Kidney capillary endothelial cell (primary cell): ENCODE measurements around the gene CLSTN1.

Experiments
- DNase-seq: peaks from one replicate; pipeline ENCODE4 v3.0.0-alpha.2; 2018; ENCODE audit warnings: low spot score

Gene CLSTN1

GRCh38 chr1:9823943-9824701 lies at the start of gene CLSTN1:
Gene CLSTN1, minus strand, starts transcription at chr1:9823965. Its CDS starts 232 bp downstream, at chr1:9823733.
- peak; percentile 72 for DNase-seq

GRCh38 chr1:9873385-9873784 lies 49.6 kb upstream of the CLSTN1 start:
- DNase-seq: no peak

GRCh38 chr1:9872430-9873165 lies 48.8 kb upstream of the CLSTN1 start:
- no peak for DNase-seq

- DNase-seq: no peak
These were observed 48.1 kb upstream of the CLSTN1 start for GRCh38 chr1:9871707-9872425.

- no peak for DNase-seq
These were observed 47.3 kb upstream of the CLSTN1 start for GRCh38 chr1:9871021-9871420.

GRCh38 chr1:9870572-9870971 lies 46.8 kb upstream of the CLSTN1 start:
- no peak for DNase-seq

GRCh38 chr1:9869831-9870251 lies 46.1 kb upstream of the CLSTN1 start:
- no peak for DNase-seq

- DNase-seq: no peak
These were observed 44.5 kb upstream of the CLSTN1 start for GRCh38 chr1:9868244-9868590.

GRCh38 chr1:9867408-9868243 lies 43.9 kb upstream of the CLSTN1 start:
- DNase-seq: peak; percentile 59

- DNase-seq: no peak
These were observed 43.1 kb upstream of the CLSTN1 start for GRCh38 chr1:9866836-9867235.

- DNase-seq: peak; percentile 57
These were observed 42.0 kb upstream of the CLSTN1 start for GRCh38 chr1:9865724-9866123.

- no peak for DNase-seq
These were observed 39.6 kb upstream of the CLSTN1 start for GRCh38 chr1:9863371-9863770.

- no peak for DNase-seq
These were observed 37.6 kb upstream of the CLSTN1 start for GRCh38 chr1:9861360-9861759.

GRCh38 chr1:9860887-9861286 lies 37.1 kb upstream of the CLSTN1 start:
- no peak for DNase-seq

- DNase-seq: no peak
These were observed 35.7 kb upstream of the CLSTN1 start for GRCh38 chr1:9859281-9860014.

GRCh38 chr1:9858293-9859035 lies 34.7 kb upstream of the CLSTN1 start:
- DNase-seq: no peak

- DNase-seq: no peak
These were observed 31.4 kb upstream of the CLSTN1 start for GRCh38 chr1:9855186-9855585.

GRCh38 chr1:9853249-9853595 lies 29.5 kb upstream of the CLSTN1 start:
- DNase-seq: no peak

GRCh38 chr1:9852410-9853248 lies 28.9 kb upstream of the CLSTN1 start:
- no peak for DNase-seq

- DNase-seq: no peak
These were observed 28.2 kb upstream of the CLSTN1 start for GRCh38 chr1:9852004-9852403.
